HL-60 (cell line): Measurements from ENCODE around the gene ZCWPW1.

Experiments used
- DNase-seq, 2 experiments: peaks; one replicate each; pipeline ENCODE4 v3.0.0-alpha.2; 2010 to 2020; ENCODE audit warnings: low read depth in 1 of 2, low spot score in 1 of 2
- H3K27ac ChIP-seq: fragments of 250-450 bp; sonication (Bioruptor Pico); replicated peaks from 2 replicates; pipeline ENCODE4 v1.5.1; 2020; ENCODE audit warnings: mild to moderate bottlenecking, moderate library complexity
- H3K27me3 ChIP-seq: fragments of 250-450 bp; sonication (Bioruptor Pico); 2 replicates; pipeline ENCODE4 v1.5.1; 2021; ENCODE audit warnings: mild to moderate bottlenecking, moderate library complexity; ENCODE audit not compliant: insufficient read depth, poor library complexity, severe bottlenecking
- H3K4me3 ChIP-seq: replicated peaks from 2 replicates; pipeline ENCODE4 v1.5.1; 2011; ENCODE audit warnings: mild to moderate bottlenecking, control low read depth, low read length; ENCODE audit not compliant: insufficient read depth
- CTCF ChIP-seq: IDR thresholded peaks from one replicate; pipeline ENCODE4 v1.5.1; 2011; ENCODE audit warnings: low read length, control low read depth, inconsistent platforms; ENCODE audit not compliant: insufficient read depth
- GABPA ChIP-seq: IDR thresholded peaks from 2 replicates; pipeline ENCODE4 v1.6.1; 2012; ENCODE audit warnings: low read depth
- POLR2AphosphoS5 ChIP-seq: IDR thresholded peaks from 2 replicates; pipeline ENCODE4 v1.6.1; 2012; ENCODE audit warnings: low read depth
- REST ChIP-seq: IDR thresholded peaks from 2 replicates; pipeline ENCODE4 v1.6.1; 2012; ENCODE audit warnings: low read depth; ENCODE audit not compliant: insufficient replicate concordance
- SPI1 ChIP-seq: IDR thresholded peaks from 2 replicates; pipeline ENCODE4 v1.6.1; 2012; ENCODE audit warnings: low read depth, mild to moderate bottlenecking, borderline replicate concordance

Gene ZCWPW1

GRCh38 chr7:100351657-100352058 is 76.8 kb downstream of the ZCWPW1 start:
- TF ChIP-seq POLR2AphosphoS5, result no peak
- TF ChIP-seq CTCF, result no peak
- TF ChIP-seq GABPA, result no peak
- TF ChIP-seq REST, result no peak
- no peak for TF ChIP-seq SPI1

More at GRCh38 chr7:100351657-100352058, 76.8 kb downstream of the ZCWPW1 start:
- Histone ChIP-seq H3K27me3 (no peaks in the 10 kb centered on the region), H3K4me3 (no peak overlapping the region), H3K27ac (no peak overlapping the region)
- DNase-seq, result no peak
